Keratinocyte (primary cell): ENCODE results near the gene FMNL3. TPM values are rescaled to one million over a fixed set of nuclear protein-coding genes. Genes with fewer than 3 reads are reported as not detected.
A peak's percentile ranks its signal among the peaks of the same experiment; 100 is the strongest.
"Not testable (repeated sequence)": the region's sequence is repeated elsewhere in the genome, so short reads cannot be mapped to it uniquely, and the experiment has no call there.

Experiments
- DNase-seq: peaks from one replicate; pipeline ENCODE4 v3.0.0-alpha.2; 2011; ENCODE audit warnings: low read depth, missing footprints, low spot score
- FAIRE-seq: peaks from 2 replicates; lab custom pipeline; 2011; peaks lifted over from hg19 to GRCh38; lab: Jason Lieb, UNC
- H2AFZ ChIP-seq: 2 replicates; pipeline ENCODE4 v1.6.0; 2012; ENCODE audit warnings: low read length, control low read depth, inconsistent platforms; ENCODE audit not compliant: control insufficient read depth
- H3K27ac ChIP-seq: 2 replicates; pipeline ENCODE4 v1.5.1; 2011; ENCODE audit warnings: low read length; ENCODE audit not compliant: control insufficient read depth, insufficient read depth
- H3K27me3 ChIP-seq: 3 replicates; pipeline ENCODE4 v1.6.0; 2011; ENCODE audit warnings: low read length; ENCODE audit not compliant: control insufficient read depth, insufficient read depth; ENCODE audit errors: extremely low read depth
- H3K36me3 ChIP-seq, 2 experiments: 2 replicates in 1 of 2; 3 replicates in 1 of 2; pipeline ENCODE4 v1.5.1; 2011; ENCODE audit warnings: low read length in 2 of 2, mild to moderate bottlenecking in 1 of 2; ENCODE audit not compliant: control insufficient read depth in 2 of 2, insufficient read depth in 2 of 2; ENCODE audit errors: extremely low read depth in 1 of 2
- H3K4me1 ChIP-seq: 3 replicates; pipeline ENCODE4 v1.5.1; 2011; ENCODE audit warnings: low read length; ENCODE audit not compliant: control insufficient read depth, insufficient read depth; ENCODE audit errors: extremely low read depth
- H3K4me2 ChIP-seq: 3 replicates; pipeline ENCODE4 v1.6.0; 2011; ENCODE audit warnings: low read depth, low read length; ENCODE audit not compliant: control insufficient read depth, insufficient read depth; ENCODE audit errors: extremely low read depth
- H3K4me3 ChIP-seq, 3 experiments: fragments of 200-600 bp in 1 of 3; sonication (generic) in 1 of 3; 2 replicates in 2 of 3; 3 replicates in 1 of 3; pipeline ENCODE4 v1.5.1; 2011 to 2016; ENCODE audit warnings: low read length in 3 of 3, mild to moderate bottlenecking in 3 of 3, control low read depth in 2 of 3, inconsistent platforms in 1 of 3, low read depth in 1 of 3, mixed read lengths in 1 of 3, mixed run types in 1 of 3, moderate library complexity in 1 of 3; ENCODE audit not compliant: control insufficient read depth in 2 of 3, insufficient read depth in 2 of 3; ENCODE audit errors: extremely low read depth in 1 of 3
- H3K79me2 ChIP-seq: 2 replicates; pipeline ENCODE4 v1.6.0; 2012; ENCODE audit warnings: low read length; ENCODE audit not compliant: control insufficient read depth, insufficient read depth
- H3K9ac ChIP-seq: 3 replicates; pipeline ENCODE4 v1.6.0; 2011; ENCODE audit warnings: low read length; ENCODE audit not compliant: control insufficient read depth, insufficient read depth; ENCODE audit errors: extremely low read depth
- H3K9me1 ChIP-seq: 3 replicates; pipeline ENCODE4 v1.6.0; 2011; ENCODE audit warnings: low read length; ENCODE audit not compliant: control insufficient read depth, insufficient read depth; ENCODE audit errors: extremely low read depth
- H3K9me3 ChIP-seq: 2 replicates; pipeline ENCODE4 v1.5.1; 2012; ENCODE audit warnings: low read depth, low read length; ENCODE audit not compliant: control insufficient read depth
- H4K20me1 ChIP-seq: 3 replicates; pipeline ENCODE4 v1.6.0; 2011; ENCODE audit warnings: low read length; ENCODE audit not compliant: control insufficient read depth, insufficient read depth; ENCODE audit errors: extremely low read depth
- EZH2 ChIP-seq: IDR thresholded peaks from one replicate; pipeline ENCODE4 v1.6.1; 2012; ENCODE audit warnings: inconsistent platforms, mild to moderate bottlenecking, low read length, moderate library complexity
- dilution Hi-C: fragments of 300-500 bp; cut with MboI; formaldehyde crosslinking; loops from one replicate; pipeline ENCODE4 v1.7.0; 2020; ENCODE audit warnings: low sequenced_read_pairs; ENCODE audit not compliant: extremely low pct_ligation_motif_present
- polyA plus RNA-seq, 5 experiments: library from polyadenylated mRNA; depleted of rRNA in 3 of 5; stranded (reverse) in 3 of 5; stranded (forward) in 1 of 5; unstranded in 1 of 5; fragments of >200 nt; gene quantifications; 1 replicate in 1 of 5; 2 replicates in 3 of 5; 3 replicates in 1 of 5; pipeline versions ENCODE4 v1.2.1 to v1.2.3, GENCODE V29; 2011 to 2012; ENCODE audit warnings: missing spikeins in 2 of 5, low read depth in 1 of 5, low replicate concordance in 1 of 5
- TF ChIP-seq, protein P1 (sequence below), 3 experiments: IDR thresholded peaks in 1 of 3; conservative IDR thresholded peaks in 1 of 3; optimal IDR thresholded peaks in 1 of 3; 2 replicates in 2 of 3; 3 replicates in 1 of 3; pipeline versions ENCODE3 to v1.5.1; 2011; ENCODE audit warnings: low read length in 3 of 3, mild to moderate bottlenecking in 3 of 3, moderate library complexity in 2 of 3, control low read depth in 1 of 3, inconsistent platforms in 1 of 3; ENCODE audit not compliant: insufficient read depth in 2 of 3; ENCODE audit errors: extremely low read depth in 1 of 3

The FMNL3 gene
- polyA plus RNA-seq, 1 donor (not counting 4 experiments of a cell fraction or from before 2014, with no cell fraction given), result 1.1 TPM

DNA sequence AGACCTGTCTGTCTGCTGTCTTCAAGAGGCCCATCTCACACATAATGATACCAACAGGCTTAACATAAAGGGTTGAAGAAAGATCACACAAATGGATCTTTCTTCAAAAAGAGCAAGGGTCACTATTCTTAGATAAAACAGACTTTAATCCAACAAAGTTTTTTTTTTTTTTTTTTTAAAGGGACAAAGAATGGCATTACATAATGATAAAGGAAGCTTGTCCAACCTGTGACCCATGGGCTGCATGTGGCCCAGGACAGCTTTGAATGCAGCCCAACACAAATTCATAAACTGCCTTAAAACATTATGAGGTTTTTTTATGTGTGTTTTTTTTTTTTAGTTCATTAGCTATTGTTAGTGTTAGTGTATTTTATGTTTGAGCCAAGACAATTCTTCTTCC lies 95.0 kb downstream of the FMNL3 start:
- Histone ChIP-seq H3K79me2 (no peaks in the 10 kb centered on the region), H3K4me2 (no peak overlapping the region)

DNA sequence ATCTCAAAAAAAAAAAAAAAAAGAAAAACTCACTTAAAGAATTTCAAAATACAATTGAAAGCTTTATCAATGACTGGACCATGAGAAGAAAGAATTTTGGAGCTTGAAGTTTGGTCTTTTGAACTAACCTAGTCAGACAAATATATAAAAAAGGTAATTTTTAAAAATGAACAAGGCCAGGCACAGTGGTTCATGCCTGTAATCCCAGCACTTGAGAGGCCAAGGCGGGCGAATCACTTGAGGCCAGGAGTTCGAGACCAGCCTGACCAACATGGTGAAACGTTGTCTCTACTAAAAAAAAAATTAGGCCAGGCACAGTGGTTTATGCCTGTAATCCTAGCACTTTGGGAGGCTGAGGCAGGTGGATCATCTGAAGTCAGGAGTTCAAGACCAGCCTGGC lies 96.4 kb downstream of the FMNL3 start:
- H3K4me1 ChIP-seq, H3K27ac ChIP-seq, H3K4me3 ChIP-seq, DNase-seq, H3K4me2 ChIP-seq, H3K9me1 ChIP-seq, H2AFZ ChIP-seq, H3K79me2 ChIP-seq, H3K27me3 ChIP-seq, H3K36me3 ChIP-seq, H4K20me1 ChIP-seq, dilution Hi-C loops, H3K9ac ChIP-seq, FAIRE-seq, H3K9me3 ChIP-seq: not testable (repeated sequence)

More for the DNA sequence above, 95.0 kb downstream of the FMNL3 start:
- DNase-seq, result no peak
- Histone ChIP-seq H4K20me1 (no peaks in the 10 kb centered on the region), H3K9ac (no peak overlapping the region), H2AFZ (no peak overlapping the region), H3K4me3 (no peak overlapping the region), H3K4me1 (peaks cover 8% of the 10 kb centered on the region), H3K9me3 (no peaks in the 10 kb centered on the region), H3K9me1 (no peaks in the 10 kb centered on the region), H3K27ac (no peak overlapping the region), H3K27me3 (no peaks in the 10 kb centered on the region), H3K36me3 (no peaks in the 10 kb centered on the region)
- no peak for FAIRE-seq
- dilution Hi-C loops, result no loop called here
- no peak for TF ChIP-seq EZH2
- TF ChIP-seq, protein P1, sequence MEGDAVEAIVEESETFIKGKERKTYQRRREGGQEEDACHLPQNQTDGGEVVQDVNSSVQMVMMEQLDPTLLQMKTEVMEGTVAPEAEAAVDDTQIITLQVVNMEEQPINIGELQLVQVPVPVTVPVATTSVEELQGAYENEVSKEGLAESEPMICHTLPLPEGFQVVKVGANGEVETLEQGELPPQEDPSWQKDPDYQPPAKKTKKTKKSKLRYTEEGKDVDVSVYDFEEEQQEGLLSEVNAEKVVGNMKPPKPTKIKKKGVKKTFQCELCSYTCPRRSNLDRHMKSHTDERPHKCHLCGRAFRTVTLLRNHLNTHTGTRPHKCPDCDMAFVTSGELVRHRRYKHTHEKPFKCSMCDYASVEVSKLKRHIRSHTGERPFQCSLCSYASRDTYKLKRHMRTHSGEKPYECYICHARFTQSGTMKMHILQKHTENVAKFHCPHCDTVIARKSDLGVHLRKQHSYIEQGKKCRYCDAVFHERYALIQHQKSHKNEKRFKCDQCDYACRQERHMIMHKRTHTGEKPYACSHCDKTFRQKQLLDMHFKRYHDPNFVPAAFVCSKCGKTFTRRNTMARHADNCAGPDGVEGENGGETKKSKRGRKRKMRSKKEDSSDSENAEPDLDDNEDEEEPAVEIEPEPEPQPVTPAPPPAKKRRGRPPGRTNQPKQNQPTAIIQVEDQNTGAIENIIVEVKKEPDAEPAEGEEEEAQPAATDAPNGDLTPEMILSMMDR (optimal IDR thresholded peaks at IDR 0.05 in 1 of 3, IDR thresholded peaks at IDR 0.05 in 1 of 3, conservative IDR thresholded peaks at IDR 0.05 in 1 of 3; ENCODE audit: extremely low read depth in 1 of 3, insufficient read depth in 2 of 3, low read length in 3 of 3), result no peak

DNA sequence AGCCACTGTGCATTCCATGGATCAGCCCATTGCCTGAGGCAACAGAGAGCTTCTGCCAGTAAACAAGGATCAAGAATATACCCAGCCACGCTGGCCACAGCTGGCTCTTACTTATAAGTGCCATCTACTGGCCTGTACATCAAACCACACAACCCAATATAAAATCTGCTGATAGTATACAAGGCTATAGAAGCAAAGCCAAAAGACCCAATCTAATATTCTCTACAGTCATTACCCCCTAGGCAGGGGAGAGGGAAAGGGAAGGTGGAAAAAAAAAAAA lies 97.4 kb downstream of the FMNL3 start:
- H2AFZ ChIP-seq, result no peak overlapping the region
- no peaks in the 10 kb centered on the region for H3K79me2 ChIP-seq
- no peak overlapping the region for H3K9ac ChIP-seq
- DNase-seq, result no peak
- dilution Hi-C loops, result no loop called here
- H3K27me3 ChIP-seq, result no peaks in the 10 kb centered on the region
- TF ChIP-seq, protein P1 (optimal IDR thresholded peaks at IDR 0.05 in 1 of 3, IDR thresholded peaks at IDR 0.05 in 1 of 3, conservative IDR thresholded peaks at IDR 0.05 in 1 of 3; ENCODE audit: extremely low read depth in 1 of 3, insufficient read depth in 2 of 3, low read length in 3 of 3), result peak; percentile 25 to 49 (median 36)
- no peak for TF ChIP-seq EZH2
- peak overlapping the region; percentile 17 for H3K4me2 ChIP-seq
- peaks cover 8% of the 10 kb centered on the region for H3K4me1 ChIP-seq
- no peak overlapping the region for H3K27ac ChIP-seq
- H3K9me1 ChIP-seq, result no peaks in the 10 kb centered on the region
- FAIRE-seq, result peak; percentile 58
- H3K9me3 ChIP-seq, result no peaks in the 10 kb centered on the region
- no peak overlapping the region for H3K4me3 ChIP-seq
- H3K36me3 ChIP-seq, result no peaks in the 10 kb centered on the region
- no peaks in the 10 kb centered on the region for H4K20me1 ChIP-seq
